ENCODE data around the gene OVOL1.
"Not testable (repeated sequence)": the region's sequence is repeated elsewhere in the genome, so short reads cannot be mapped to it uniquely, and the experiment has no call there.

OVOL1 gene

DNA sequence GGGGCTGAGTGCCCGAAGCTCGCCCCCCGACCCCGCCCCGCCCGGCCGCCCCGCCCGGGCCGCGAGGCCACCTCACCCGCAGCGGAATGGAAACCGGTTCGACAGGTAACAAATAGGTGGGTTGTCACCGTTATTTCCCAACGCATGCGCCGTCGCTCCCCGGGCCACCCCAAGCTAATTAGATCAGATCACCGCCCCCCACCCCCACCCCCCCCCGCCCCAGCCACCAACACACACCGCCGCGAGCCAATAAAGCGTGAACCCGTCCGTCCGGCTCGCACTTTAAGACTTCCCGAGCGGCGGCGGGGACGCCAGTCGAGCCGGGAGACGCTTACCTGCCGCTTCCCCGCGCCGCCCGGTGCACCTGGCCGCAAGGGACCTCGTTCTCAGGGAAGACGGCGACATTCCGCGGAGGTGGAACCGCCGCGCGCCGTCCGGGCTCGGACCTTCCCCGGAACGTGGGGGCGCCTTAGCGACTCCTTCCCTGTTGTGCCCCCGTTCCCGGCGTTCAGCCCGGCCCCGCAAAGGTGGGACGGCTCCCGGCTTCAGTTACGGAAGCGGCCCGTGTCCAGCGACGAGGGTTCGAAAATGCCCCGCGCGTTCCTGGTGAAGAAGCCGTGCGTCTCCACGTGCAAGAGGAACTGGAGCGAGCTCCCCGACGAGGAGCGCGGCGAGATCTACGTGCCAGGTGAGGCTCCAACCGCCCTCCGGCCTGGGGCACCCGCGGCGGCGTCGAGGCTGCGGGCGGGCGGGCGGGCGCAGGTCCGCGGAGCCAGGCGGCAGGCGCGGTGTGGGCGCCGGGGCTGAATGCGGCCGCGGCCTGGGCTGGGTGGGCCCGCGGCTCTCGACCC, at the start of gene OVOL1:
Gene OVOL1, plus strand, starts transcription at position 278 of the 851 bp plus-strand sequence. Its CDS starts 311 bp downstream, at position 589.
- DNase-seq, result no peak

DNA sequence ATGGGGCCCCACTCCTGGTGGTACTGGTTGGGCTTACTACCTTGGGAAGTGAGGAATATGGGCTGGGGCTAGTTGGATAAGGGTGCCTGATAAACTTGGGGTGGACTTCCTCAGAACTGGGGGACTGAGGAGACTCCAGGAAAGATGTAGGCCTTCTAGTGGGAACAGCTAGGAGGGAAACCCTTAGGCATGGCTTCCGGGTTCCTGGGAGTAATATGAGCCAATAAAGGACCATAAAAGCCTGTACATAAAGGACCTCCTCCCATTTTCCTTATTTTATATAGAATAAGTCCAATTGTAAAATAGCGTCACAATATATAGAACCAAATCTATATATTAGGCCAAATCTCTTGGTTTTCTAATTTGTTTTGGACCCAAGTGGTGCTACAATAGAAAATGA, 47.8 kb upstream of the OVOL1 start:
- no peak for DNase-seq

DNA sequence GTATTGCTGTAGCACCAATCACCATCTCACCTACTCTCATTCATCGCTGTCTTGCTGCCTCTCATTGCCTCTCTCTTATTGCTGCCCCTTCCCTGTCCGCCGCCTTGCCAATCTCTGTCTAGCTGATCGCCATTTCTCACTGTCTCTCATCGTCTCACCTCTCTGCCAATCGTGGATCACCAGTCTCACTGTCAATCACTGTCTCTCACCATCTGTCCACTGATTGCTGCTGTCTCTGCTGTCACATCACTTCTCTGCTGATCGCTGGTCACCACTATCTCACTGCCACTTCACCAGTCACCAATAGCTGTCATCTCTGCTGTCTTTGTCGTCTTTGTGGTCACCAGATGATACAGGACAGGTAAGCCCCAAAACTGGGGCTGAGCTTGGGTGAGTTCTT, 45.7 kb upstream of the OVOL1 start:
- DNase-seq, result no peak

DNA sequence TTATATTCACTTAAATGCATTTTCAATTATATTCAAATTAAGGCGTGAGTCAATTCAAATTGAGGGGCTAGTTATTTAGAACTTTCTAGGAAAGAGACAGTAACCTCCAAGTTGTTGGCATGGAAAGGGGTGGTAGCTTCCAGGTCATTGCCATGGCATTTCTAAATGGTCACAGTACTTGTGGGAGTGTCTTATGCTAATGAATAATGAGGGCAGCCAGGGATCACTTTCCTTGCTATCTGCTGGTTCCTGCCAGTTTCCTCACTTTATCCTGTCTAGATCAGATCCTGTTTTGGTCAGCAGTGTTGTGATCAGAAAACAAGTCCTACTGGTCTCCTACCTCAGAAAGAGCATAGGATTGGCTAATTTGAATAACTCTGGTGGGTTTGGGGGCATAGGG, 44.5 kb upstream of the OVOL1 start:
- no peak for DNase-seq

DNA sequence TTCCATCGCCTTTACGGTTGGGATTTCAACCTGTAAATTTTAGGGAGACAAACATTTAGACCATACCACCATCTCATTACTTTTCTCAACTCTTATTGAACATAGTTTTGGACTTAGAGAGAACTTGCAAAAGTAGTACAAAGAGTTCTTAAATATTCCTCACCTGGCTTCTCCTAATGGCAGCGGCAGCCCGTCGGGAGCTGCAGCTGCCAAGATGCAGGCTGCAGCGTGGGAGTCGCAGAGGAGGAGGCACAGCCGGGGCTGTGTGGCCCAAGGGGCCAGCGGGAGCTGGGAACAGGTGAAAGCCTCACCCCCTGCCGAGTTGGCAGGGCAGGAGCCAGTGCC, 43.2 kb upstream of the OVOL1 start:
- DNase-seq, result no peak

DNA sequence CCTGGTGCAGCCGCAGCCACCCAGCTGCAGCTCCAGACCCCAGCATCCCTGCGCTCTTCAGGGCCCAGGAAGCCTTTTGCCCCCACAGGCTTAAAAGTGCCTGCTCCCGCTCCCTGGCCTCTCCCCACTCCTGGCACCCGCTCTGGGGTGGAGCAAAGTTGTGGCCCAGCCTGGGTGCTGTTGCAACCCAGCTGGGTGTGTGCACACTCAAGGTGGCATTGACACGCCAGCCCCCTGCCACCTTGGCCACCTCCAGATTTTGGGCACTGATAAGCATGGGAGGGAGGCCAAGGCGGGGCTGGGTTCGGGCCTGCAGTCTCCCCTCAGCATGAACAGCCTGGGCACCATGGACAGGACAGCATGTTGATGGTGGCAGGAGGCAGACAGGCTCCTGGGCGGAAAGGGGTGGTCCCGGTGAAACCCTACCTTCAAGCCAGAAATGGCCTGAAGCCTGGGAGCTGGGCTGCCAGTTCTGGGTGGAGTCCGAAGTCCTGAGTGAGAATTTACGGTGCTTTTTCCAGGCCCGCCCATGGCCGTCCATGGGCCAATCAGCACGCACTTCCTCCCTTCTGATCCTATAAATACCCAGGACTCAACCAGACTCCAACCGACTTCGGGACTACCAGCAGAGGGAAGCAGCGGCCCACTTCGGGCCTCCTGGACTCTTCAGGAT, 42.7 kb upstream of the OVOL1 start:
- DNase-seq, result no peak

DNA sequence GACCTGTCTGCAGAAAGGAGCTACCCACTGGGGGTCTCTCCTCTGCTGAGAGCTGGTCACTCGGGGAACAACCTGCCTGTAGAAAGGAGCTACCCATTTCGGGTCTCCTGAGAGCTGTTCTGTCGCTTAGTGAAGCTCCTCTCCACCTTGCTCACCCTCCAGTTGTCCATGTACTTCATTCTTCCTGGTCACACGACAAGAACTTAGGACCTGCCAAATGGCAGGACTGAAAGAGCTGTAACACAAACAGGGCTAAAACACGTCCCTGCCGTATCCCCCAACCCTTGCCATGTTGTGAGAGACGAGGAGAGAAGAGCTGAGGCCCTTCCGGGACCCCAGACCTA, 42.2 kb upstream of the OVOL1 start:
- DNase-seq, result no peak

DNA sequence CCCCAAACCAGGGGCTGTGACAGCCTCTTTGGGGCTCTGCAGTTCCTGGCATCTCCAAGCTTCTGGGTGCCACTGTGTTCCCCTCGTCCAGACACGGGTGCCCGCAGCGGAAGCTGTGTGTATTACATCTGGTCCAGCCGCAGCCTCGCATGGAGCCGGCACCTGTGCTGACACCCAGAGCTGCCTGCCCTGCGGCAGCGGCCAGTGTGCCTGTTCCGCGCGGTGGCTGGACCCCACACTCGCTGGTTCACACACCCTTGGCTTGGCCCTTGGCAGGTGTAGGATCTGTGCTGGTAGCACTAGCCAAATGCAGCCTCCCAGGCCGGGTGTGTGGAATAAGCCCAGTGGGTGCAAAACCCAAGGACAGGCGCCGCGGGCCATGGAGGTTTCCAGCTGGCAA, 41.8 kb upstream of the OVOL1 start:
- DNase-seq, result no peak

DNA sequence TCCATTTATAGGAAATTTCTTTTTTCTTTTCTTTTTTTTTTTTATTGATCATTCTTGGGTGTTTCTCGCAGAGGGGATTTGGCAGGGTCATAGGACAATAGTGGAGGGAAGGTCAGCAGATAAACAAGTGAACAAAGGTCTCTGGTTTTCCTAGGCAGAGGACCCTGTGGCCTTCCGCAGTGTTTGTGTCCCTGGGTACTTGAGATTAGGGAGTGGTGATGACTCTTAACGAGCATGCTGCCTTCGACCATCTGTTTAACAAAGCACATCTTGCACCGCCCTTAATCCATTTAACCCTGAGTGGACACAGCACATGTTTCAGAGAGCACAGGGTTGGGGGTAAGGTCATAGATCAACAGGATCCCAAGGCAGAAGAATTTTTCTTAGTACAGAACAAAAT, 24.7 kb upstream of the OVOL1 start:
- not testable (repeated sequence) for DNase-seq

DNA sequence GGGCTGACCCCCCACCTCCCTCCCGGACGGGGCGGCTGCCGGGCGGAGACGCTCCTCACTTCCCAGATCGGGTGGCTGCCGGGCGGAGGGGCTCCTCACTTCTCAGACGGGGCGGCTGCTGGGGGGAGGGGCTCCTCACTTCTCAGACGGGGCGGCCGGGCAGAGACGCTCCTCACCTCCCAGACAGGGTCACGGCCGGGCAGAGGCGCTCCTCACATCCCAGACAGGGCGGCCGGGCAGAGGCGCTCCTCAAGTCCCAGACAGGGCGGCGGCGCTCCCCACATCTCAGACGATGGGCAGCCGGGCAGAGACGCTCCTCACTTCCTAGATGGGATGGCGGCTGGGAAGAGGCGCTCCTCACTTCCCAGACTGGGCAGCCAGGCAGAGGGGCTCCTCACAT, 24.0 kb upstream of the OVOL1 start:
- DNase-seq, result not testable (repeated sequence)

DNA sequence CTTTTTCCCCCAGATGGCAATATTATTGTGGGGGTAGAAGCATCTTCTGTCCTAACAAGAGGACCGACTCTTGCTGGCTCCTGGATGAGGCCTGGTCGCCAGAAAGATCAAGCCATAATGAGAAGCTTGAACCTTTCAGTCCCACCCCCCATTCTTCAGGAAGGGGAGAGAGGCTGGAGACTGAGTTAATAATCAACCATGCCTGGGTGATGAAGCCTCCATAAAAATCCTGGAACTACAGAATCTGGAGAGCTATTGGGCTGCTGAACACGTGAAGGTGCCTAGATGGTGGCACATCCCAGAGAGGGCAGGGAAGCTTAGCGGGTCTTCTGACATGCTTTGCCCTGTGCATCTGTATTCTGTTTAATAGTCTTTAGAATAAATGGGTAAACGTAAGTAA, 22.4 kb upstream of the OVOL1 start:
- DNase-seq, result no peak

DNA sequence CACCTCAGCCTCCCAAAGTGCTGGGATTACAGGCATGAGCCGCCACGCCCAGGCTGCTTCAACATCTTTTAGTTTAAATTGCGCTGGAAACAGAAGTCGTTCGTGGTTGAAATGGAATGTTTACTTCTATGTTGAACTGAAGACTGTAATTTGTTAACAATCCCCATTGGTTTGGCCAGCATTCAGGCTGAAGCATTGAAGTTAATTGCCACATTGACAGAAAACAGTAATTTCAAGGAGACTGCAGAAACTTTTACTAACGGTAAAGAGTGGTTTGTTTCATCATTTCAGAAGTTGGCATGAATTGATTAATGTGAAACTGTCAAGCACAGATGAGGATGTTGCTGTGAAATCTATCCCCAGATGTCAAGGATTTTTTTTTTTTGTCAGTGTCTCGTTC, 20.3 kb upstream of the OVOL1 start:
- DNase-seq, result no peak

DNA sequence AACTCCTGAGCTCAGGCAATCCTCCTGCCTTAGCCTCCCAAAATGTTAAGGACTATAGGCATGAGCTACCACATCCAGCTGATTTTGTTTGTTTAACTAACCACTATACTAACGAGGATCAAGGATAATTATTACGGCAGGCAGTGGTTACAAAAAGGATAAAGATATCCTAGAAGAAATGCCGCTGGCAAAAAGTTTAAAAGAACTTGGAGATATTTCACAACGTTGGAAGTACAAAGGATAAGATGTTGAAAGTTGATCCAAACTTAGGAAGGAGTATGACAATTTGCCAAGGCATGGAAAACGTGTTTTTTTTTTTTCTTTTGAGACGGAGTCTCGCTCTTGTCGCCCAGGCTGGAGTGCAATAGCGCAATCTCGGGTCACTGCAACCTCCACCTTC, 19.5 kb upstream of the OVOL1 start:
- no peak for DNase-seq

DNA sequence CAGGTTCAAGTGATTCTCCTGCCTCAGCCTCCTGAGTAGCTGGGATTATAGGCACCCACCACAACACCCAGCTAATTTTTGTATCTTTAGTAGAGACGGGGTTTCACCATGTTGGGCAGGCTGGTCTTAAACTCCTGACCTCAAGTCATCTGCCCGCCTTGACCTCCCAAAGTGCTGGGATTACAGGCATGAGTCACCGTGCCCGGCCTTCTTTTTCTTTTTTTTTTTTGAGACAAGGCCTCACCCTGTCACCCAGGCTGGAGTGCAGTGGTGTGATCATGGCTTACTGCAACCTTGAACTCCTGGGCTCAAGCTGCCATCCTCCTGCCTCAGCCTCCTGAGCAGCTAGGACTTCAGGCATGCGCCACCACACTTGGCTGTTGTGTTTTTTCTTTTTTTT, 19.1 kb upstream of the OVOL1 start:
- not testable (repeated sequence) for DNase-seq

DNA sequence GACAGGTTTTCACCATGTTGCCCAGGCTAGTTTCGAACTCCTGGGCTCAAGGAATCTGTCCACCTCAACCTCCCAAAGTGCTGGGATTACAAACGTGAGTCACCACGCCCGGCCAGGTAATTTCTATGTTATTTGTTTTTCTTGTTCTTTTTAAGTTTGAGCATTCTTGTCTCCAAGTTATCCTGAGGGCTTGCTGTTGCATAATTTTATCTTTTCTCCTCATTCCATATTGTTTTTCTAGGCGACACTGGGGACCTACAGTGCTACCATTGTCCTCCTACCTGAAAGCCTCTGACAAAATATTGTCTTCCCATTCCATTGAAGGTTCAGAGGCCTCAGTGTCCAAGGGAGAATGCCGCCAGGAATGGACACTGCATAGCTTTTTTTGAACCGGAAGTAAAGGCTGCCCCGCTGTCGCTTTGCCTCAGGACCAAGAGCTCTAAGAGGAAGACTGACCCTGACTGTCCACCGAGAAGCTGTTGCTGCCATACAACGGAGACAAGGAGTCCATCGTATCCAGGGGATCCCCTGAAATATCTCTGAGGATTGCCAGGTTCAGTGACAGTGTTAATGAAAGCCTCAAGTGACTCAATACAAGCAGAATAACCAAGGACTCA, 15.8 kb upstream of the OVOL1 start:
- DNase-seq, result no peak

DNA sequence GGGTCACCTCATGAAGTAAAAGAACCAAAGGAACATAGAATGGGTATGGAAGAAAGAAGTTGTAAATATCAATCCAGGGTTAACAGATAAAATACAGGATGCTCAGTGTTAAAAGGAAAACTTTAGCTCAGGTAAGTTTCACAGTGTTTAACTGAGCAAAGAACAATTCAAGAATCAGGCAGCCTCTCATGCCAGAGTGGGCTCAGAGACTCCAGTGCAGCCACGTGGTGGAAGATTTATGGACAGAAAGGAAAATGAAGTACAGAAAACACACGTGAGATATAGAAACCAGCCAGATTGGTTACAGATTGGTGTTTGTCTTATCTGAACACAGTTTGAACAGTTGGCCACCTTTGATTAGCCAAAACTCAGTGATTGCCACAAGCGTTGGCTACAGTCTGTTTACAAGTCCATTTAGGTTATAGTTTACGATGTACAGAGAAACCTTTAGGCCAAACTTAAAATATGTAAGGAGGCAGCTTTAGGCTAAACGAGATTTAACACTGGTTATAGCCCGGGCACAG, 15.2 kb upstream of the OVOL1 start:
- no peak for DNase-seq

DNA sequence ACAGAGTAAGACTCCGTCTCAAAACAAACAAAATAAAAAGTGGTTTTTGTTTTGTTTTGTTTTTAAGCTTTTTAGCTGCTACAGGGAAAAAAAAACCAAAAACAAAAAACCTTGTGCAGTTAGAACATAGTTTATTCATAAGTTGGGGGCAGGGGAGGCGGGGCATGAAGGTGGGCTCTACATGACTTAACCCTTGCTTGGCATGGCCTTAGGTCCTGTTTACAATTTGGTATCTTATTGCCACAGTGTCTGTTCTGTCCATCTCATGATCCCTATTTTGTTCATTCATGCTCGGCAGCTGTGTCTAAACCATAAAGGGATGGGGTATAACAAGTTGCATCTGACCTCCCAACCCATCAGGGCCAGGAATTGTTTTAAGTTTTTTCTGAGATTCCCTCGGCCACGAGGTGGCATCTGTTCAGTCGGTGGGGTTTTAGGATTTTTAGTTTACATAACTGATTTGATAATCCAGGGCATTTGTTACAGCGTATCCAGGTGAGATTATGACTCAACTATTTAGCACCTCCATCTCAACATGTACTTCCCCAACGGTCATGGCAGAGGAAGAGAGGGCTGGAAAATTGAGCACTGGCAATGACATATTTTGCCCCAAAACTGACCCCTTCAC, 13.0 kb upstream of the OVOL1 start:
- DNase-seq, result no peak

DNA sequence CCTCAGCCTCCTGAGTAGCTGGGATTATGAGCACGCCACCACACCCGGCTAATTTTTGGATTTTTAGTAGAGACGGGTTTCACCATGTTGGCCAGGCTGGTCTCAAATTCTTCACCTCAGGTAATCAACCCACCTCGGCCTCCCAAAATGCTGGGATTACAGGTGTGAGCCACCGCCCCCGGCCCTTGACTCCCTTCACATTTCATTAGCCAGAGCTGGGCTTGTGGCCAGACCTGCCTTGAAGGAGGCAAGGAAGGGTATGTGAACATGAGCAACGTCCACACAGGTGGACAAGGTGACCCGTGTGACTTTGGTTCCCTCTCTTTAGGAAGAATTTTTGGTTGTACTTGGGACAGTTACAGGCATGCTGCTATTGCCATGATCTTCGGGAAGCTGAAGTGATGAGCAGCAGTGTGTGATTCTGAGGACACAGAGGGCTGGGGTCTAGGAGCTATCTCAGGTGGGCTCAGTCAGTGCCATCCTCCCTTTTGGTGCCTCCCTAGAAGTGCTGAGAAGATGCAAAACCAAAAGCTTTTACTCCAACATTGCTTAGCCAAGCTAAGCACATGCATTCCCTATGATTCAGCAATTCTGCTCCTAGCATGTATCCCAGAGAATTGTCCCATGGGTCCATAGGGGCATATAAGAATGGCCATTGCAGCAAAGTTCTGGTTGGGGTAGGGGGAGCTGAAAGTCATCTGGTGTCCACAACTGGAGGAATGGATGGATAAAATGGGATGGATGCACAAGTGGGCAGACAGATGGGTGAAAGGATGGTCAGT, 12.1 kb upstream of the OVOL1 start:
- DNase-seq, result no peak

DNA sequence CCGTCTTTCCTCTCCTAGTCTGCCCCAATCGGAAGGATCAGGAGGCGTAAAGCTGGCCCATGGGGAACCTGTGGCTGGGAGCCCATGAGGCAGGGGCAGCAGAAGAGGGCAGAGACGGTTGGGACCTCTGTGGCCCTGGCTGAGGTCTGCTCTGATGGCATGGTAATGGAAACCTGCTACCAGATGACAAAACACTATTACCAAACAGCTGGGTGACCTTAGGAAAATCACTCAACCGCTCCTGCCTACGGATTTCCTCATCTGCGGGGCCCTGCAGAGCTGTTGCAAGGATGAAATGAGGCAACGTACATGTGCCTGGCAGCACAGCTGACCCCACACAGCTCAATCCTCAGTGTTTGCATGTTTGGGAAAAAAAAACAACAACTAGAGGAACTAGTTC, 10.7 kb upstream of the OVOL1 start:
- no peak for DNase-seq

DNA sequence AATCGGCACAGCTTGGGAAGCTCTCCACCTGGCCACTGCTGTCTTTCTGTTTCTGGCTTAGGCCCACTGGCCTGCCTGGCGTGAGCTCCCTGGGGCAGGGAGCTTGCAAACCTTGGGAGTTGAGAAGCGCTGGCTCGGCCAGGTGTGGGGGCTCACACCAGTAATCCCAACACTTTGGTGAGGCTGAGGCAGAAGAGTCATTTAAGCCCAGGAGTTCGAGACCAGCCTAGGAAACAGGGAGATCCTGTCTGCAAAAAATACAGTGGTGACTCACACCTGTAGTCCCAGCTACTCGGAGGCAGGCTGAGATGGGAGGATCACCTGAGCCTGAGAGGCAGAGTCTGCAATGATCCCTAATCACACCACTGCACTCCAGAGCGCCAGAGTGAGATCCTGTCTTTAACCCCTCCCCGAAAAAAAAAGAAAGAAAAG, 10.1 kb upstream of the OVOL1 start:
- DNase-seq, result no peak

DNA sequence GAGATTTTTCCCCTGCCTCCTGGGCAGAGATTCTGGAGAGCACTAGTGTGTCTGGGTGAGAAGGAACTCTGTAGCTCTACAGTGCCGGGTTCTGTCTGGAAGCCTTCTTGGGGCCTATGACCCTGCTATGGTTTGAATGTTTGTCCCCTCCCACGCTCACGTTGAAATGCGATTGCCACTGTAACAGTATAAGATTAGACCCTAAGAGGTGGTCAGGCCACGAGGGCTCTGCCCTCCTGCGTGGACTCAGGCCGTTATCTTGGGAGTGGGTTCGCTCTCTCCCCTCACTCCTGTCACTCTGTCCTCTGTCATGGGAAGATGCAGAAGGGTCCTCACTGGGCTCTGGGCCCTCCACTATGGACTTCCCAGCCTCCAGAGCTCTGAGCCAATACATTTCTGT, 9.6 kb upstream of the OVOL1 start:
- no peak for DNase-seq

DNA sequence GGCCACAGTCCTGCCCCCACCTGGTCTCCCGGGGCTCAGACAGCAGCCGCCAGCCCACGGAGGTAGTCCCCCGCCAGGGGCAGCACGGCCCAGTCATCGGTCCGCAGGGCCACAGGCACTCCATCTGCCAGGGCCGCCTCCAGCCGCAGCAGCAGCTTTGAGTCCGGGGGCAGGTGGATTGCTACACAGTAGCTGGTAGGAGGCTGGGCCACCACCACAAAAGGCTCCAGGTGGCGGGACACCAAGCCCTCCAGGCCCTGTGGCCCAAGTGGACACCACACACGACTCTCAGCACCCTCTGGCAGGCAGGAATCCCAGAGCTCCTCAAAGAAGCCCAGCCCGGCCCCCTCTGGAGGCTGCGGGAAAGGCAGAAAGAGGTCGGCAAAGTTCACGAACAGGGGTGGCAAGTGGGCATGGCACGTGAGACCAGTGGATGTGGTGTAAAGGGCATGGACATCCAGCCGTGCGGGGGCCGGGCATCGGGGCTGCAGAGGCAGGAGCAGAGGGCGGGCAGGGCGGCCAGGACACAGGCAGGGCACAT, 9.0 kb upstream of the OVOL1 start:
- DNase-seq, result no peak
